DOHH2 (cell line): ENCODE results near the gene KDM5A.

Experiments
- H3F3A ChIP-seq: fragments of 200-600 bp; sonication (generic), shearing (Covaris generic); 2 replicates; pipeline ENCODE4 v1.6.0; 2016; ENCODE audit warnings: antibody characterized with exemption, mild to moderate bottlenecking; ENCODE audit not compliant: control insufficient read depth, insufficient read depth
- H3K27ac ChIP-seq: fragments of 200-600 bp; sonication (generic); 2 replicates; pipeline ENCODE4 v1.5.1; 2014; ENCODE audit warnings: low read depth, mild to moderate bottlenecking, low read length, moderate library complexity
- H3K27me3 ChIP-seq: fragments of 200-600 bp; sonication (generic); 2 replicates; pipeline ENCODE4 v1.6.1; 2014; ENCODE audit warnings: mild to moderate bottlenecking, low read length, mixed read lengths; ENCODE audit not compliant: control insufficient read depth
- H3K36me3 ChIP-seq: fragments of 200-600 bp; sonication (generic); 2 replicates; pipeline ENCODE4 v1.6.1; 2014; ENCODE audit warnings: mild to moderate bottlenecking, low read length, moderate library complexity, mixed read lengths; ENCODE audit not compliant: control insufficient read depth
- H3K4me1 ChIP-seq: fragments of 200-600 bp; sonication (generic); 2 replicates; pipeline ENCODE4 v1.6.1; 2014; ENCODE audit warnings: mild to moderate bottlenecking, low read length, mixed read lengths; ENCODE audit not compliant: control insufficient read depth
- H3K4me2 ChIP-seq: fragments of 200-600 bp; sonication (generic); 2 replicates; pipeline ENCODE4 v1.6.0; 2014; ENCODE audit warnings: mild to moderate bottlenecking, low read length, moderate library complexity
- H3K4me3 ChIP-seq: fragments of 200-600 bp; sonication (generic); 2 replicates; pipeline ENCODE4 v1.5.1; 2014; ENCODE audit warnings: mild to moderate bottlenecking, low read length, mixed read lengths
- H3K79me2 ChIP-seq: fragments of 200-600 bp; sonication (generic); 2 replicates; pipeline ENCODE4 v1.6.1; 2014; ENCODE audit warnings: mild to moderate bottlenecking, low read length, mixed read lengths; ENCODE audit not compliant: control insufficient read depth
- H3K9me2 ChIP-seq: fragments of 200-600 bp; sonication (generic); replicated peaks from 2 replicates; pipeline ENCODE4 v1.6.1; 2014; ENCODE audit warnings: mild to moderate bottlenecking, low read length, mixed read lengths; ENCODE audit not compliant: control insufficient read depth
- H3K9me3 ChIP-seq: fragments of 200-600 bp; sonication (generic); 2 replicates; pipeline ENCODE4 v1.6.1; 2014; ENCODE audit warnings: antibody characterized with exemption, low read length, mixed read lengths; ENCODE audit not compliant: control insufficient read depth, insufficient read depth
- H4K20me1 ChIP-seq: fragments of 200-600 bp; sonication (generic); 2 replicates; pipeline ENCODE4 v1.6.0; 2014; ENCODE audit warnings: low read depth, mild to moderate bottlenecking, antibody characterized with exemption, low read length, moderate library complexity; ENCODE audit not compliant: control insufficient read depth, insufficient read depth
- CTCF ChIP-seq: fragments of 200-600 bp; sonication (generic); IDR thresholded peaks from one replicate; pipeline ENCODE4 v1.5.1; 2014; ENCODE audit warnings: antibody characterized with exemption, mild to moderate bottlenecking, low read depth, low read length; ENCODE audit not compliant: poor library complexity, severe bottlenecking
- EZH2phosphoT487 ChIP-seq: fragments of 200-600 bp; sonication (generic); IDR thresholded peaks from 2 replicates; pipeline ENCODE4 v1.6.1; 2017; ENCODE audit warnings: borderline replicate concordance, mild to moderate bottlenecking, antibody characterized with exemption, low read length, moderate library complexity, mixed read lengths

KDM5A gene

GRCh38 chr12:234019-234418 is 155.1 kb downstream of the KDM5A start:
- Histone ChIP-seq H3K4me2 (no peak overlapping the region), H4K20me1 (no peaks in the 10 kb centered on the region), H3F3A (no peaks in the 10 kb centered on the region), H3K4me3 (no peak overlapping the region), H3K9me3 (peaks cover 16% of the 10 kb centered on the region; the same call in 1 of the 2 replicates), H3K36me3 (no peaks in the 10 kb centered on the region), H3K9me2 (no peaks in the 10 kb centered on the region), H3K27ac (no peak overlapping the region), H3K4me1 (no peaks in the 10 kb centered on the region), H3K27me3 (no peaks in the 10 kb centered on the region), H3K79me2 (no peaks in the 10 kb centered on the region)
- TF ChIP-seq EZH2phosphoT487, result no peak
- TF ChIP-seq CTCF, result no peak

- Histone ChIP-seq H4K20me1 (no peaks in the 10 kb centered on the region), H3K4me2 (no peak overlapping the region), H3K27me3 (no peaks in the 10 kb centered on the region), H3K27ac (no peak overlapping the region), H3F3A (no peaks in the 10 kb centered on the region), H3K4me3 (no peak overlapping the region), H3K4me1 (no peaks in the 10 kb centered on the region), H3K79me2 (no peaks in the 10 kb centered on the region), H3K36me3 (no peaks in the 10 kb centered on the region), H3K9me2 (no peaks in the 10 kb centered on the region), H3K9me3 (peaks cover 16% of the 10 kb centered on the region; the same call in 1 of the 2 replicates)
- TF ChIP-seq EZH2phosphoT487 (no peak), CTCF (no peak)
Measured at GRCh38 chr12:233615-233968, 155.5 kb downstream of the KDM5A start.

- Histone ChIP-seq H3K27me3 (no peaks in the 10 kb centered on the region), H3K4me3 (no peak overlapping the region), H3K9me3 (peaks cover 16% of the 10 kb centered on the region; the same call in 1 of the 2 replicates), H3K27ac (no peak overlapping the region), H3F3A (no peaks in the 10 kb centered on the region), H3K4me1 (no peaks in the 10 kb centered on the region), H3K36me3 (no peaks in the 10 kb centered on the region), H3K4me2 (no peak overlapping the region), H4K20me1 (no peaks in the 10 kb centered on the region), H3K9me2 (no peaks in the 10 kb centered on the region), H3K79me2 (no peaks in the 10 kb centered on the region)
- TF ChIP-seq EZH2phosphoT487 (no peak), CTCF (no peak)
Measured at GRCh38 chr12:232731-233614, 156.1 kb downstream of the KDM5A start.
